ENCODE data around the gene CNTN2.

GRCh38 chr1:205122489-205122882 is 79.5 kb downstream of the CNTN2 start:
- TF ChIP-seq CTCF (IDR thresholded peaks at IDR 0.05), result no peak; the same call in 1 of the 2 replicates
- TF ChIP-seq POLR2AphosphoS5 (IDR thresholded peaks at IDR 0.05; ENCODE audit: low read depth, low read length), result no peak
- no peak for TF ChIP-seq SIN3A (IDR thresholded peaks at IDR 0.05; ENCODE audit: borderline replicate concordance, insufficient read depth, low read depth, low read length)

All from Panc1 (cell line).